ENCODE results near the gene PLA2G4A.

Gene PLA2G4A

GRCh38 chr1:186967656-186968394, 139.1 kb downstream of the PLA2G4A start:
- DNase-seq (ENCODE audit: low read depth, low spot score): no peak
- Histone ChIP-seq H3K27ac (no peak overlapping the region), H3K9me3 (ENCODE audit: low read depth, low read length) (0 out of 2 replicates have a peak, but pooled peaks cover 2% of the 10 kb centered on the region), H3K4me3 (no peak overlapping the region), H3K9ac (ENCODE audit: insufficient read length) (no peak overlapping the region), H3K36me3 (ENCODE audit: insufficient read depth, low read length) (no peaks in the 10 kb centered on the region)
- TF ChIP-seq FOXP2 (optimal IDR thresholded peaks at IDR 0.05; ENCODE audit: control extremely low read depth, extremely low read length, insufficient read depth): no peak
- no peak for TF ChIP-seq EZH2 (IDR thresholded peaks at IDR 0.05)
- no peak for TF ChIP-seq POLR2AphosphoS5 (IDR thresholded peaks at IDR 0.05; ENCODE audit: borderline replicate concordance, low read depth, low read length)

GRCh38 chr1:186974774-186975181, 146.0 kb downstream of the PLA2G4A start:
- peak overlapping the region; percentile 58 for H3K9ac ChIP-seq (ENCODE audit: insufficient read length)
- peak overlapping the region; percentile 89 for H3K27ac ChIP-seq
- no peaks in the 10 kb centered on the region for H3K36me3 ChIP-seq (ENCODE audit: insufficient read depth, low read length)
- peak overlapping the region; percentile 72 for H3K4me3 ChIP-seq
- peak; percentile 70 for DNase-seq (ENCODE audit: low read depth, low spot score)
- H3K9me3 ChIP-seq (ENCODE audit: low read depth, low read length): 0 out of 2 replicates have a peak, but pooled peaks cover 2% of the 10 kb centered on the region
- TF ChIP-seq POLR2AphosphoS5 (IDR thresholded peaks at IDR 0.05; ENCODE audit: borderline replicate concordance, low read depth, low read length): peak; percentile 50; the same call in 1 of the 2 replicates
- TF ChIP-seq EZH2 (IDR thresholded peaks at IDR 0.05): no peak

- Histone ChIP-seq H3K4me3 (peak overlapping the region; percentile 72), H3K36me3 (ENCODE audit: insufficient read depth, low read length) (no peaks in the 10 kb centered on the region), H3K9ac (ENCODE audit: insufficient read length) (peak overlapping the region; percentile 58), H3K27ac (peak overlapping the region; percentile 89), H3K9me3 (ENCODE audit: low read depth, low read length) (no peaks in the 10 kb centered on the region)
- no peak for DNase-seq (ENCODE audit: low read depth, low spot score)
- TF ChIP-seq EZH2 (IDR thresholded peaks at IDR 0.05): no peak
- no peak for TF ChIP-seq FOXP2 (optimal IDR thresholded peaks at IDR 0.05; ENCODE audit: control extremely low read depth, extremely low read length, insufficient read depth)
- TF ChIP-seq POLR2AphosphoS5 (IDR thresholded peaks at IDR 0.05; ENCODE audit: borderline replicate concordance, low read depth, low read length): no peak
Measured at GRCh38 chr1:186975220-186975619, 146.5 kb downstream of the PLA2G4A start.

DNA sequence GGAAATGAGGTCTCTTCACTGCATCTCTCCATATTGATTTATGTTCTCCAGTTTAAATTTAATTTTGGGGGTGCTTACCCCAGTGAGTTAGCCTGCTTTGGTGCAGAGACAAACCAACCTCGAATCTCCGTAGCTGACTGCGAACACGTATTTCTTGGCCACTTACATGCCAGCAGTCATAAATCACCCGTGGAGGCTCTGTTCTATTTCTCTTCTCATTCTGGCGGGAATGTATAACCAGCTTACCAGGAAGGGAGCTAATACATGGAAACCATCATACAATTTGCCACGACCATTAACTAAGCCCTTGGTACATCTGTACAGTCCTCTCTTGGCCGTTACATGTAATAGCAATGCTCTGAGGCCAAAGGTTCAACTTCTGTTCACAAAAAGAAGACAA, 148.0 kb downstream of the PLA2G4A start:
- Histone ChIP-seq H3K9ac (ENCODE audit: insufficient read length) (no peak overlapping the region), H3K4me3 (no peak overlapping the region), H3K27ac (no peak overlapping the region), H3K36me3 (ENCODE audit: insufficient read depth, low read length) (no peaks in the 10 kb centered on the region), H3K9me3 (ENCODE audit: low read depth, low read length) (no peaks in the 10 kb centered on the region)
- TF ChIP-seq FOXP2 (optimal IDR thresholded peaks at IDR 0.05; ENCODE audit: control extremely low read depth, extremely low read length, insufficient read depth): no peak
- TF ChIP-seq POLR2AphosphoS5 (IDR thresholded peaks at IDR 0.05; ENCODE audit: borderline replicate concordance, low read depth, low read length): no peak
- TF ChIP-seq EZH2 (IDR thresholded peaks at IDR 0.05): no peak
- DNase-seq (ENCODE audit: low read depth, low spot score): no peak

GRCh38 chr1:186977266-186977957, 148.7 kb downstream of the PLA2G4A start:
- Histone ChIP-seq H3K4me3 (no peak overlapping the region), H3K9ac (ENCODE audit: insufficient read length) (no peak overlapping the region), H3K36me3 (ENCODE audit: insufficient read depth, low read length) (no peaks in the 10 kb centered on the region), H3K9me3 (ENCODE audit: low read depth, low read length) (no peaks in the 10 kb centered on the region), H3K27ac (no peak overlapping the region)
- TF ChIP-seq FOXP2 (optimal IDR thresholded peaks at IDR 0.05; ENCODE audit: control extremely low read depth, extremely low read length, insufficient read depth): no peak
- TF ChIP-seq EZH2 (IDR thresholded peaks at IDR 0.05): no peak
- TF ChIP-seq POLR2AphosphoS5 (IDR thresholded peaks at IDR 0.05; ENCODE audit: borderline replicate concordance, low read depth, low read length): no peak
- DNase-seq (ENCODE audit: low read depth, low spot score): no peak

GRCh38 chr1:186978596-186979556, 150.1 kb downstream of the PLA2G4A start:
- Histone ChIP-seq H3K27ac (no peak overlapping the region), H3K9ac (ENCODE audit: insufficient read length) (no peak overlapping the region), H3K36me3 (ENCODE audit: insufficient read depth, low read length) (no peaks in the 10 kb centered on the region), H3K9me3 (ENCODE audit: low read depth, low read length) (no peaks in the 10 kb centered on the region), H3K4me3 (no peak overlapping the region)
- no peak for DNase-seq (ENCODE audit: low read depth, low spot score)
- TF ChIP-seq POLR2AphosphoS5 (IDR thresholded peaks at IDR 0.05; ENCODE audit: borderline replicate concordance, low read depth, low read length) (no peak), EZH2 (IDR thresholded peaks at IDR 0.05) (no peak), FOXP2 (optimal IDR thresholded peaks at IDR 0.05; ENCODE audit: control extremely low read depth, extremely low read length, insufficient read depth) (no peak)

- no peak overlapping the region for H3K4me3 ChIP-seq
- no peaks in the 10 kb centered on the region for H3K36me3 ChIP-seq (ENCODE audit: insufficient read depth, low read length)
- H3K9me3 ChIP-seq (ENCODE audit: low read depth, low read length): no peaks in the 10 kb centered on the region
- no peak overlapping the region for H3K27ac ChIP-seq
- no peak for DNase-seq (ENCODE audit: low read depth, low spot score)
- TF ChIP-seq EZH2 (IDR thresholded peaks at IDR 0.05) (no peak), FOXP2 (optimal IDR thresholded peaks at IDR 0.05; ENCODE audit: control extremely low read depth, extremely low read length, insufficient read depth) (no peak), POLR2AphosphoS5 (IDR thresholded peaks at IDR 0.05; ENCODE audit: borderline replicate concordance, low read depth, low read length) (no peak)
- H3K9ac ChIP-seq (ENCODE audit: insufficient read length): no peak overlapping the region
Measured at GRCh38 chr1:186980400-186980799, 151.7 kb downstream of the PLA2G4A start.

- H3K9ac ChIP-seq (ENCODE audit: insufficient read length): no peak overlapping the region
- no peak for TF ChIP-seq FOXP2 (optimal IDR thresholded peaks at IDR 0.05; ENCODE audit: control extremely low read depth, extremely low read length, insufficient read depth)
- H3K27ac ChIP-seq: no peak overlapping the region
Measured at GRCh38 chr1:186982116-186982515, 153.4 kb downstream of the PLA2G4A start.

More at GRCh38 chr1:186982116-186982515, 153.4 kb downstream of the PLA2G4A start:
- Histone ChIP-seq H3K36me3 (ENCODE audit: insufficient read depth, low read length) (no peaks in the 10 kb centered on the region), H3K4me3 (no peak overlapping the region), H3K9me3 (ENCODE audit: low read depth, low read length) (no peaks in the 10 kb centered on the region)
- no peak for DNase-seq (ENCODE audit: low read depth, low spot score)

All from SK-N-MC (cell line).